Measurements from ENCODE around the gene TBC1D16. TPM values are rescaled to one million over a fixed set of nuclear protein-coding genes. Genes with fewer than 3 reads are reported as not detected.

The TBC1D16 gene
- total and polyA plus RNA-seq, 7 donors, result 1.7 to 11.4 (median 6.5) TPM

GRCh38 chr17:79952901-79953300 is 82.8 kb downstream of the TBC1D16 start:
- DNase-seq, result no peak
- no peak for TF ChIP-seq CTCF (IDR thresholded peaks at IDR 0.05)
- ATAC-seq, result no peak
- intact Hi-C loops (cut with DNase I), result no loop called here
- peaks cover 0 to 3% (median 0%) of the 10 kb centered on the region in 3 donors for H3K27me3 ChIP-seq (ENCODE audit: insufficient read depth in 3 of 3, low read length in 2 of 3)
- no peaks in the 10 kb centered on the region for H3K9me3 ChIP-seq
- H3K27ac ChIP-seq, result no peak overlapping the region
- 90 to 96% (median 90%) methylated on average over 8 of the region's 8 CpGs for WGBS, 3 donors
- no peak overlapping the region for H3K4me3 ChIP-seq
- no peaks in the 10 kb centered on the region for H3K36me3 ChIP-seq (ENCODE audit: insufficient read depth in 1 of 2, low read depth in 1 of 2)
- no peaks in the 10 kb centered on the region for H3K4me1 ChIP-seq

GRCh38 chr17:79952265-79952877 is 83.3 kb downstream of the TBC1D16 start:
- H3K4me3 ChIP-seq, result no peak overlapping the region
- peak in 1 of 4 donors; percentile 13 for ATAC-seq
- 70 to 82% (median 70%) methylated on average over 36 of the region's 36 CpGs for WGBS, 3 donors

GRCh38 chr17:79951361-79952264 is 84.1 kb downstream of the TBC1D16 start:
- intact Hi-C loops (cut with DNase I), result no loop called here
- H3K9me3 ChIP-seq, result no peaks in the 10 kb centered on the region
- peak; percentile 19 to 60 (median 37) for ATAC-seq
- peak overlapping the region; percentile 4 for H3K4me3 ChIP-seq
- H3K27ac ChIP-seq, result no peak overlapping the region
- H3K4me1 ChIP-seq, result no peaks in the 10 kb centered on the region
- no peaks in the 10 kb centered on the region for H3K36me3 ChIP-seq (ENCODE audit: insufficient read depth in 1 of 2, low read depth in 1 of 2)
- peaks cover 0 to 6% (median 0%) of the 10 kb centered on the region in 3 donors for H3K27me3 ChIP-seq (ENCODE audit: insufficient read depth in 3 of 3, low read length in 2 of 3)
- peak in 1 of 2 donors; percentile 63 for DNase-seq
- no peak for TF ChIP-seq CTCF (IDR thresholded peaks at IDR 0.05)
- 31 to 46% (median 37%) methylated on average over 31 of the region's 31 CpGs for WGBS, 3 donors

More at GRCh38 chr17:79952265-79952877, 83.3 kb downstream of the TBC1D16 start:
- H3K9me3 ChIP-seq, result no peaks in the 10 kb centered on the region
- intact Hi-C loops (cut with DNase I), result no loop called here
- DNase-seq, result peak in 1 of 2 donors; percentile 51
- no peak for TF ChIP-seq CTCF (IDR thresholded peaks at IDR 0.05)
- no peaks in the 10 kb centered on the region for H3K36me3 ChIP-seq (ENCODE audit: insufficient read depth in 1 of 2, low read depth in 1 of 2)
- no peak overlapping the region for H3K27ac ChIP-seq
- peaks cover 0 to 3% (median 0%) of the 10 kb centered on the region in 3 donors for H3K27me3 ChIP-seq (ENCODE audit: insufficient read depth in 3 of 3, low read length in 2 of 3)
- no peaks in the 10 kb centered on the region for H3K4me1 ChIP-seq

GRCh38 chr17:79950751-79951150 is 84.9 kb downstream of the TBC1D16 start:
- H3K4me3 ChIP-seq, result no peak overlapping the region
- TF ChIP-seq CTCF (IDR thresholded peaks at IDR 0.05), result no peak
- no peaks in the 10 kb centered on the region for H3K36me3 ChIP-seq (ENCODE audit: insufficient read depth in 1 of 2, low read depth in 1 of 2)
- intact Hi-C loops (cut with DNase I), result no loop called here
- H3K27me3 ChIP-seq (ENCODE audit: insufficient read depth in 3 of 3, low read length in 2 of 3), result peaks cover 0 to 6% (median 0%) of the 10 kb centered on the region in 3 donors
- H3K27ac ChIP-seq, result no peak overlapping the region
- no peaks in the 10 kb centered on the region for H3K4me1 ChIP-seq
- peak in 1 of 2 donors; percentile 26 for DNase-seq
- no peak for ATAC-seq
- no peaks in the 10 kb centered on the region for H3K9me3 ChIP-seq
- WGBS, 3 donors, result 89 to 91% (median 90%) methylated on average over 17 of the region's 17 CpGs
